ENCODE data around the gene VSTM4. TPM values are rescaled to one million over a fixed set of nuclear protein-coding genes. Genes with fewer than 3 reads are reported as not detected.

The VSTM4 gene
- total and polyA plus RNA-seq, 2 experiments from 2014 or later: 0.21 to 0.66 TPM

DNA sequence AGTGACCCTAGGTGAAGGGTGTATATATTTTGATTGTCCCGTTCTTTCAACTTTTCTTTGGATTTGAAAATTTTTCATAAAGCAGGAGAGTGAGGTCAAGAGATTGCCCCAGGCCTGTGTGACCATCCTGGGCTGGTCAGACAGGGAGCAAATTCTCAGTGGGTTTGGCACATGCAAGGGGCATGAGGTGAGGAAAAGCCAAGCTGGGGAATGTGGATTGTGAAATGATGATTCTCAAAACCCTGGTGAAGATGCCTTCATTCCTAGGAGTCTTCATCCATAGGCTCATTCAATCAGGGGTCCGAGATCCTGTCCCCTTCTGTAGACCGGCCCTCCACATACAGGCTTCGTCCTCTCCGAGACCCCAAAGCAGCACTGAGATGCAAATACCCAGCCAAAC is 45.5 kb upstream of the VSTM4 start:
- H3K9me2 ChIP-seq (ENCODE audit: insufficient read depth): no peaks in the 10 kb centered on the region; the same call in 1 of the 2 replicates
- no peaks in the 10 kb centered on the region for H4K20me1 ChIP-seq (replicated peaks; ENCODE audit: insufficient read depth)
- no peak for DNase-seq (ENCODE audit: low spot score)
- ATAC-seq: no peak
- H3K27ac ChIP-seq (ENCODE audit: low read depth): no peak overlapping the region
- no peak overlapping the region for H3K4me2 ChIP-seq
- H3K4me3 Mint-ChIP-seq: no peak overlapping the region
- H3K9me3 Mint-ChIP-seq: 0 out of 3 replicates have a peak, but pooled peaks cover 3% of the 10 kb centered on the region
- TF ChIP-seq, protein P1, sequence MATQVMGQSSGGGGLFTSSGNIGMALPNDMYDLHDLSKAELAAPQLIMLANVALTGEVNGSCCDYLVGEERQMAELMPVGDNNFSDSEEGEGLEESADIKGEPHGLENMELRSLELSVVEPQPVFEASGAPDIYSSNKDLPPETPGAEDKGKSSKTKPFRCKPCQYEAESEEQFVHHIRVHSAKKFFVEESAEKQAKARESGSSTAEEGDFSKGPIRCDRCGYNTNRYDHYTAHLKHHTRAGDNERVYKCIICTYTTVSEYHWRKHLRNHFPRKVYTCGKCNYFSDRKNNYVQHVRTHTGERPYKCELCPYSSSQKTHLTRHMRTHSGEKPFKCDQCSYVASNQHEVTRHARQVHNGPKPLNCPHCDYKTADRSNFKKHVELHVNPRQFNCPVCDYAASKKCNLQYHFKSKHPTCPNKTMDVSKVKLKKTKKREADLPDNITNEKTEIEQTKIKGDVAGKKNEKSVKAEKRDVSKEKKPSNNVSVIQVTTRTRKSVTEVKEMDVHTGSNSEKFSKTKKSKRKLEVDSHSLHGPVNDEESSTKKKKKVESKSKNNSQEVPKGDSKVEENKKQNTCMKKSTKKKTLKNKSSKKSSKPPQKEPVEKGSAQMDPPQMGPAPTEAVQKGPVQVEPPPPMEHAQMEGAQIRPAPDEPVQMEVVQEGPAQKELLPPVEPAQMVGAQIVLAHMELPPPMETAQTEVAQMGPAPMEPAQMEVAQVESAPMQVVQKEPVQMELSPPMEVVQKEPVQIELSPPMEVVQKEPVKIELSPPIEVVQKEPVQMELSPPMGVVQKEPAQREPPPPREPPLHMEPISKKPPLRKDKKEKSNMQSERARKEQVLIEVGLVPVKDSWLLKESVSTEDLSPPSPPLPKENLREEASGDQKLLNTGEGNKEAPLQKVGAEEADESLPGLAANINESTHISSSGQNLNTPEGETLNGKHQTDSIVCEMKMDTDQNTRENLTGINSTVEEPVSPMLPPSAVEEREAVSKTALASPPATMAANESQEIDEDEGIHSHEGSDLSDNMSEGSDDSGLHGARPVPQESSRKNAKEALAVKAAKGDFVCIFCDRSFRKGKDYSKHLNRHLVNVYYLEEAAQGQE (IDR thresholded peaks at IDR 0.05; ENCODE audit: unreplicated experiment): no peak
- no peak for TF ChIP-seq STAT1 (IDR thresholded peaks at IDR 0.05; ENCODE audit: unreplicated experiment)
- TF ChIP-seq EZH2phosphoT487 (IDR thresholded peaks at IDR 0.05; ENCODE audit: unreplicated experiment): no peak
- TF ChIP-seq ZNF114 (CRISPR knock-in tag; IDR thresholded peaks at IDR 0.05): no peak
- TF ChIP-seq EZH2 (IDR thresholded peaks at IDR 0.05; ENCODE audit: low read depth, unreplicated experiment): no peak
- no peak for TF ChIP-seq NANOG (IDR thresholded peaks at IDR 0.05; ENCODE audit: borderline replicate concordance)
- no peak for TF ChIP-seq CREB1 (CRISPR knock-in tag; IDR thresholded peaks at IDR 0.05; ENCODE audit: low read depth)
- no peak for TF ChIP-seq ZNF331 (CRISPR knock-in tag; IDR thresholded peaks at IDR 0.05; ENCODE audit: low read depth)
- TF ChIP-seq, protein P2, sequence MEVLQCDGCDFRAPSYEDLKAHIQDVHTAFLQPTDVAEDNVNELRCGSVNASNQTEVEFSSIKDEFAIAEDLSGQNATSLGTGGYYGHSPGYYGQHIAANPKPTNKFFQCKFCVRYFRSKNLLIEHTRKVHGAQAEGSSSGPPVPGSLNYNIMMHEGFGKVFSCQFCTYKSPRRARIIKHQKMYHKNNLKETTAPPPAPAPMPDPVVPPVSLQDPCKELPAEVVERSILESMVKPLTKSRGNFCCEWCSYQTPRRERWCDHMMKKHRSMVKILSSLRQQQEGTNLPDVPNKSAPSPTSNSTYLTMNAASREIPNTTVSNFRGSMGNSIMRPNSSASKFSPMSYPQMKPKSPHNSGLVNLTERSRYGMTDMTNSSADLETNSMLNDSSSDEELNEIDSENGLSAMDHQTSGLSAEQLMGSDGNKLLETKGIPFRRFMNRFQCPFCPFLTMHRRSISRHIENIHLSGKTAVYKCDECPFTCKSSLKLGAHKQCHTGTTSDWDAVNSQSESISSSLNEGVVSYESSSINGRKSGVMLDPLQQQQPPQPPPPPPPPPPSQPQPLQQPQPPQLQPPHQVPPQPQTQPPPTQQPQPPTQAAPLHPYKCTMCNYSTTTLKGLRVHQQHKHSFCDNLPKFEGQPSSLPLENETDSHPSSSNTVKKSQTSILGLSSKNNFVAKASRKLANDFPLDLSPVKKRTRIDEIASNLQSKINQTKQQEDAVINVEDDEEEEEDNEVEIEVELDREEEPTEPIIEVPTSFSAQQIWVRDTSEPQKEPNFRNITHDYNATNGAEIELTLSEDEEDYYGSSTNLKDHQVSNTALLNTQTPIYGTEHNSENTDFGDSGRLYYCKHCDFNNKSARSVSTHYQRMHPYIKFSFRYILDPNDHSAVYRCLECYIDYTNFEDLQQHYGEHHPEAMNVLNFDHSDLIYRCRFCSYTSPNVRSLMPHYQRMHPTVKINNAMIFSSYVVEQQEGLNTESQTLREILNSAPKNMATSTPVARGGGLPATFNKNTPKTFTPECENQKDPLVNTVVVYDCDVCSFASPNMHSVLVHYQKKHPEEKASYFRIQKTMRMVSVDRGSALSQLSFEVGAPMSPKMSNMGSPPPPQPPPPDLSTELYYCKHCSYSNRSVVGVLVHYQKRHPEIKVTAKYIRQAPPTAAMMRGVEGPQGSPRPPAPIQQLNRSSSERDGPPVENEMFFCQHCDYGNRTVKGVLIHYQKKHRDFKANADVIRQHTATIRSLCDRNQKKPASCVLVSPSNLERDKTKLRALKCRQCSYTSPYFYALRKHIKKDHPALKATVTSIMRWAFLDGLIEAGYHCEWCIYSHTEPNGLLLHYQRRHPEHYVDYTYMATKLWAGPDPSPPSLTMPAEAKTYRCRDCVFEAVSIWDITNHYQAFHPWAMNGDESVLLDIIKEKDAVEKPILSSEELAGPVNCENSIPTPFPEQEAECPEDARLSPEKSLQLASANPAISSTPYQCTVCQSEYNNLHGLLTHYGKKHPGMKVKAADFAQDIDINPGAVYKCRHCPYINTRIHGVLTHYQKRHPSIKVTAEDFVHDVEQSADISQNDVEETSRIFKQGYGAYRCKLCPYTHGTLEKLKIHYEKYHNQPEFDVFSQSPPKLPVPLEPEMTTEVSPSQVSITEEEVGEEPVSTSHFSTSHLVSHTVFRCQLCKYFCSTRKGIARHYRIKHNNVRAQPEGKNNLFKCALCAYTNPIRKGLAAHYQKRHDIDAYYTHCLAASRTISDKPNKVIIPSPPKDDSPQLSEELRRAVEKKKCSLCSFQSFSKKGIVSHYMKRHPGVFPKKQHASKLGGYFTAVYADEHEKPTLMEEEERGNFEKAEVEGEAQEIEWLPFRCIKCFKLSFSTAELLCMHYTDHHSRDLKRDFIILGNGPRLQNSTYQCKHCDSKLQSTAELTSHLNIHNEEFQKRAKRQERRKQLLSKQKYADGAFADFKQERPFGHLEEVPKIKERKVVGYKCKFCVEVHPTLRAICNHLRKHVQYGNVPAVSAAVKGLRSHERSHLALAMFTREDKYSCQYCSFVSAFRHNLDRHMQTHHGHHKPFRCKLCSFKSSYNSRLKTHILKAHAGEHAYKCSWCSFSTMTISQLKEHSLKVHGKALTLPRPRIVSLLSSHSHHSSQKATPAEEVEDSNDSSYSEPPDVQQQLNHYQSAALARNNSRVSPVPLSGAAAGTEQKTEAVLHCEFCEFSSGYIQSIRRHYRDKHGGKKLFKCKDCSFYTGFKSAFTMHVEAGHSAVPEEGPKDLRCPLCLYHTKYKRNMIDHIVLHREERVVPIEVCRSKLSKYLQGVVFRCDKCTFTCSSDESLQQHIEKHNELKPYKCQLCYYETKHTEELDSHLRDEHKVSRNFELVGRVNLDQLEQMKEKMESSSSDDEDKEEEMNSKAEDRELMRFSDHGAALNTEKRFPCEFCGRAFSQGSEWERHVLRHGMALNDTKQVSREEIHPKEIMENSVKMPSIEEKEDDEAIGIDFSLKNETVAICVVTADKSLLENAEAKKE (CRISPR knock-in tag; IDR thresholded peaks at IDR 0.05): no peak
- no peak for TF ChIP-seq JUNB (IDR thresholded peaks at IDR 0.05; ENCODE audit: unreplicated experiment)
- TF ChIP-seq, protein P3, sequence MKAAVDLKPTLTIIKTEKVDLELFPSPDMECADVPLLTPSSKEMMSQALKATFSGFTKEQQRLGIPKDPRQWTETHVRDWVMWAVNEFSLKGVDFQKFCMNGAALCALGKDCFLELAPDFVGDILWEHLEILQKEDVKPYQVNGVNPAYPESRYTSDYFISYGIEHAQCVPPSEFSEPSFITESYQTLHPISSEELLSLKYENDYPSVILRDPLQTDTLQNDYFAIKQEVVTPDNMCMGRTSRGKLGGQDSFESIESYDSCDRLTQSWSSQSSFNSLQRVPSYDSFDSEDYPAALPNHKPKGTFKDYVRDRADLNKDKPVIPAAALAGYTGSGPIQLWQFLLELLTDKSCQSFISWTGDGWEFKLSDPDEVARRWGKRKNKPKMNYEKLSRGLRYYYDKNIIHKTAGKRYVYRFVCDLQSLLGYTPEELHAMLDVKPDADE (IDR thresholded peaks at IDR 0.05): no peak
- H2AFZ ChIP-seq: no peak overlapping the region
- H3K4me1 ChIP-seq (ENCODE audit: insufficient read depth): peaks cover 21% of the 10 kb centered on the region
- no peaks in the 10 kb centered on the region for H3F3A ChIP-seq (replicated peaks; ENCODE audit: low read depth)
- peaks cover 5% of the 10 kb centered on the region for H3K27me3 Mint-ChIP-seq (ENCODE audit: insufficient read depth, low read depth, poor library complexity)
- no peak overlapping the region for H3K27ac Mint-ChIP-seq
- H3K36me3 Mint-ChIP-seq (ENCODE audit: low read depth): peaks cover 3% of the 10 kb centered on the region; the same call in 1 of the 3 replicates
- H3K79me2 ChIP-seq (replicated peaks; ENCODE audit: insufficient read depth): no peaks in the 10 kb centered on the region
- H3K4me1 Mint-ChIP-seq: peaks cover 29% of the 10 kb centered on the region
- H3K4me3 ChIP-seq: no peak overlapping the region
- H3K27me3 ChIP-seq (ENCODE audit: insufficient read depth): no peaks in the 10 kb centered on the region
- H3K36me3 ChIP-seq (ENCODE audit: insufficient read depth): no peaks in the 10 kb centered on the region

All from GM23338 (cell line).